Activated gamma-delta T cell treated with anti-CD3 and anti-CD28 coated beads, Interleukin-2, amount 50 U/mL, for 16 hours (primary cell): ENCODE data around the gene ASTN2.

ENCODE experiments used
- DNase-seq: peaks from one replicate; pipeline ENCODE4 v3.0.0-alpha.2; 2020; ENCODE audit warnings: low read depth

Gene ASTN2

GRCh38 chr9:117413346-117414219 is 1.3 kb downstream of the ASTN2 start:
- no peak for DNase-seq

GRCh38 chr9:117412841-117413240 is 2.0 kb downstream of the ASTN2 start:
- DNase-seq, result no peak

- no peak for DNase-seq
Measured at GRCh38 chr9:117412006-117412715, 2.7 kb downstream of the ASTN2 start.

- DNase-seq, result no peak
Measured at GRCh38 chr9:117411547-117411946, 3.3 kb downstream of the ASTN2 start.

- no peak for DNase-seq
Measured at GRCh38 chr9:117409321-117409720, 5.5 kb downstream of the ASTN2 start.

- no peak for DNase-seq
Measured at GRCh38 chr9:117407436-117408022, 7.3 kb downstream of the ASTN2 start.

GRCh38 chr9:117405950-117406705 is 8.7 kb downstream of the ASTN2 start:
- no peak for DNase-seq

GRCh38 chr9:117403848-117404247 is 11.0 kb downstream of the ASTN2 start:
- no peak for DNase-seq

GRCh38 chr9:117403403-117403811 is 11.4 kb downstream of the ASTN2 start:
- no peak for DNase-seq

GRCh38 chr9:117400171-117400570 is 14.7 kb downstream of the ASTN2 start:
- no peak for DNase-seq

GRCh38 chr9:117395151-117395650 is 19.7 kb downstream of the ASTN2 start:
- no peak for DNase-seq

GRCh38 chr9:117394655-117395054 is 20.2 kb downstream of the ASTN2 start:
- no peak for DNase-seq

- no peak for DNase-seq
Measured at GRCh38 chr9:117392992-117393391, 21.9 kb downstream of the ASTN2 start.

- DNase-seq, result no peak
Measured at GRCh38 chr9:117387422-117387821, 27.4 kb downstream of the ASTN2 start.

- DNase-seq, result no peak
Measured at GRCh38 chr9:117379341-117379740, 35.5 kb downstream of the ASTN2 start.

- DNase-seq, result no peak
Measured at GRCh38 chr9:117377046-117377445, 37.8 kb downstream of the ASTN2 start.

GRCh38 chr9:117375956-117376355 is 38.9 kb downstream of the ASTN2 start:
- no peak for DNase-seq

GRCh38 chr9:117374076-117374725 is 40.7 kb downstream of the ASTN2 start:
- no peak for DNase-seq

GRCh38 chr9:117368684-117369230 is 46.1 kb downstream of the ASTN2 start:
- no peak for DNase-seq

GRCh38 chr9:117365438-117365837 is 49.4 kb downstream of the ASTN2 start:
- no peak for DNase-seq

- DNase-seq, result no peak
Measured at GRCh38 chr9:117363006-117363405, 51.9 kb downstream of the ASTN2 start.
